ENCODE measurements around the gene KITLG.

KITLG gene

GRCh38 chr12:88451205-88451604 is 129.1 kb downstream of the KITLG start:
- Mint-ChIP-seq H3K27ac (no peak overlapping the region), H3K27me3 (no peaks in the 10 kb centered on the region), H3K4me1 (ENCODE audit: low read depth) (no peaks in the 10 kb centered on the region), H3K36me3 (no peaks in the 10 kb centered on the region), H3K4me3 (no peak overlapping the region), H3K9me3 (ENCODE audit: low read depth) (no peaks in the 10 kb centered on the region)

- no peaks in the 10 kb centered on the region for H3K9me3 Mint-ChIP-seq (ENCODE audit: low read depth)
- H3K27ac Mint-ChIP-seq: no peak overlapping the region
- H3K27me3 Mint-ChIP-seq: no peaks in the 10 kb centered on the region
- no peaks in the 10 kb centered on the region for H3K4me1 Mint-ChIP-seq (ENCODE audit: low read depth)
- H3K36me3 Mint-ChIP-seq: no peaks in the 10 kb centered on the region
- H3K4me3 Mint-ChIP-seq: no peak overlapping the region
These were observed 130.1 kb downstream of the KITLG start for GRCh38 chr12:88450136-88450535.

- H3K4me3 Mint-ChIP-seq: no peak overlapping the region
- H3K27ac Mint-ChIP-seq: no peak overlapping the region
- H3K9me3 Mint-ChIP-seq (ENCODE audit: low read depth): no peaks in the 10 kb centered on the region
- H3K4me1 Mint-ChIP-seq (ENCODE audit: low read depth): no peaks in the 10 kb centered on the region
- no peaks in the 10 kb centered on the region for H3K36me3 Mint-ChIP-seq
- no peaks in the 10 kb centered on the region for H3K27me3 Mint-ChIP-seq
These were observed 131.8 kb downstream of the KITLG start for GRCh38 chr12:88448337-88448915.

- H3K9me3 Mint-ChIP-seq (ENCODE audit: low read depth): no peaks in the 10 kb centered on the region
- H3K27ac Mint-ChIP-seq: no peak overlapping the region
- H3K27me3 Mint-ChIP-seq: no peaks in the 10 kb centered on the region
- H3K36me3 Mint-ChIP-seq: no peaks in the 10 kb centered on the region
- no peak overlapping the region for H3K4me3 Mint-ChIP-seq
- no peaks in the 10 kb centered on the region for H3K4me1 Mint-ChIP-seq (ENCODE audit: low read depth)
These were observed 134.4 kb downstream of the KITLG start for GRCh38 chr12:88445705-88446394.

- H3K36me3 Mint-ChIP-seq: no peaks in the 10 kb centered on the region
- no peaks in the 10 kb centered on the region for H3K9me3 Mint-ChIP-seq (ENCODE audit: low read depth)
- H3K4me3 Mint-ChIP-seq: no peak overlapping the region
- H3K27me3 Mint-ChIP-seq: no peaks in the 10 kb centered on the region
- no peaks in the 10 kb centered on the region for H3K4me1 Mint-ChIP-seq (ENCODE audit: low read depth)
- no peak overlapping the region for H3K27ac Mint-ChIP-seq
These were observed 135.8 kb downstream of the KITLG start for GRCh38 chr12:88444481-88444880.

Data from activated naive CD8-positive, alpha-beta T cell (primary cell).